Measurements from ENCODE around the gene EIF2S2.

EIF2S2 gene

DNA sequence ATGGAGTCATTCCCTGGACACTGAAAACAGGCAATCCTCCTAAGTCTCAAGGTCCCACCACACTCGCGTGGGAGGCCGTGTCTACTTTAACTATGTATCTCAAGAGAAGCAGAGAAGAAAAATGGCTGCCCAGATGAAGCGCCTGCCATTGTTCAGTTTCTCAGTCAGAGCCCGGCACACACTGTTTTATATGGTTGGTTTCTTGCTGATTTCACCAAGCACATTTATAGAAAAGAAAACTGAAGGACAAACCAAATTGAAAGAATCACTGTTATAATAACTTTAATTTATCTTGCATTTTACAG lies 22.9 kb downstream of the EIF2S2 start:
- no peak for DNase-seq (ENCODE audit: low read depth, low spot score)

DNA sequence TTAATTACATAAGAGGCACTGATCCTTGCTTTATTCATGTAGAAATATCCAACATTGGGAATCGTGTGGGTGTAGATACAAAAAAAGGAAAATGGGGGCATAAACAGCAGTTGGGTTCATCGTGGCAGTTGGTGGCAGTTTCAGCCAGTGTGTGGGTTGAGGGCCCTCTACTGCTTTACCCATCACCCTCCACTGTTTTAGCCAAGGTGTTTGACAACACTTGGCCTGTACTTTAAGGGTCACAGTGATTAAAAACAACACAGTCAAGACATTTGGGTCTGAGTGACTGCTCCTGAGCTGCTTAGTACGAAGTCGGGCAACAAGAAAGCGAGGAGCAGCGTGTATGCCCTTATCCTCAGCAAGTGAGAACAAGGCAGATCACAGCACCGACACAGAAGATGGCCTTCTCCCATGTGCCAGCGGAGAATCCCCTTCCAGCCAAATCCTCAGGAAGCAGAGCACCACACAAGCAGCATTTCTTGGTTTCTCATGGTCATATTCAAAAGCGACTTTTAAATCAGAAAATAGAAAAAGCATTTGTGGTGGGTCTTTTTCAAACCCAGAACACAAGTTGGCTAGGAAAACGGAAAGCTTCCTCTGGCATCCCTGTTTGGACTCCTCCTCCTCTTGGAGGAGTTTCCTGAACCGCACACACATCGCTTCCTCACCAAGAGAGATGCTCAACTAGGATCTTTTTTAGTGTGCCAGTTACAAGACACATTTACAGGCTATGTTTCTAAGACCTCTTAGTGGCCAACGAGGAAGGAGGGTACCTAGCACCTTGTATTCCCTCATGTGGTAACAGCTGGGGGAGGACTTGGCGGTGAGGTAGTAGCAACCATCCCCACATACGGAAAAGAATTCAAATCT lies 23.5 kb downstream of the EIF2S2 start:
- no peak for DNase-seq (ENCODE audit: low read depth, low spot score)

GRCh38 chr20:34085544-34086040 lies 26.5 kb downstream of the EIF2S2 start:
- DNase-seq (ENCODE audit: low read depth, low spot score), result no peak

- DNase-seq (ENCODE audit: low read depth, low spot score), result no peak
Observed at GRCh38 chr20:34084227-34084923, 27.7 kb downstream of the EIF2S2 start.

DNA sequence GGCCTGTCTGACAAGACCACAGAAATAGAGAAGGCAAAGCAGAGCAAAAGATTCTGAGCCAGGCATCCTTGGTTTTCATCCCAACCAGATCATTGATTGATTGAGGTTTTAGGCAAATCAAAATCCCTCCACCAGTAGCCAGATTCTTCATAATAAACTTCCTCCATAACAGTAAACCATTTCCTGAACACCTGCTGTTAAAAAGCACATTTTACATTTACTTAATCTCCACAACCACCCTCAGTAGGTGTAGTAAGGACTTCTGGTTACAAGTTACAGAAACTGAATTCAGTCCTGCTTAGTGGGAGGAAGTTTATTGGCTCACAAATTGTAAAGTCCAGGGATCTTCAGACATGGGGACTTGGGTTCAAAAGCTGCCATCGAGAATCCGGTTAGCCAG lies 28.3 kb downstream of the EIF2S2 start:
- no peak for DNase-seq (ENCODE audit: low read depth, low spot score)

DNA sequence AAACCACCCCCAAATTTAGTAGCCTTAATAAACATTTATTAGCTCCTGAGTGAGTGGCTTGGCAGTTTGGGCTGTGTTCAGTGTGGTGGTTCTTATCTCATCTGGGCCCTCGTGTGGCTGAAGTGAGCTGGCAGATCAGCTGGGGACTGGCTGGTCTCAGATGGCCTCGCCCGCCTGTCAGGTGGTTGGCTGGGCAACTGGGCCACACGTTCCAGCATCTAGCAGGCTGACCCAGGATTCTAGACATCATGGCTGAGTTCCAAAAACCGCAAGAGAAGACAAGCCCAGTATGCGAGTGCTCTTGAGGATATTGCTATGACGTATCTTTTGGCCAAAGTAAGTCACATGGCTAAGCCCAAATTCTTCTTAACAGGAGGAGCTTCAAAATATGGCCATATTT lies 28.9 kb downstream of the EIF2S2 start:
- DNase-seq (ENCODE audit: low read depth, low spot score), result no peak

GRCh38 chr20:34082232-34082887 lies 29.7 kb downstream of the EIF2S2 start:
- no peak for DNase-seq (ENCODE audit: low read depth, low spot score)

GRCh38 chr20:34079818-34080217 lies 32.2 kb downstream of the EIF2S2 start:
- no peak for DNase-seq (ENCODE audit: low read depth, low spot score)

DNA sequence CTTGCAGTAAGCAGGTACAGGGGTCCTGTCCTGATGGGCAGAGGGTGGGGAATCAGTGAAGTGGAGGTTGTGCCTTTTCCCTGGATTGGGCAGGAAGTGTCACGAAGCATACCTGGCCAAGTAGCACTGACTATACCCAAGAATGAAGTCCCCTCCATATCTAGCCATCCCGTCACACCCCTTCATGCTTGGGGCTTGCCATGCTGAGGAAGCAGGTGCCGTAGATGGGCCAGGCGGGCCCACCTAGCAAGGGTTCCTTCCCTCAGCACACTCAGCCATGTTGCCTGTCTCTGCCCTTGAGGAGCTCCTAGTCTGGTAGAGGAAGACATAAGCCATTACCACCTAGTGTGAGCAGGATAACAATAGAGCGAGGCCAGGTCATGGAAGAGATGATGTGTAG lies 33.5 kb downstream of the EIF2S2 start:
- no peak for DNase-seq (ENCODE audit: low read depth, low spot score)

- no peak for DNase-seq (ENCODE audit: low read depth, low spot score)
Observed at GRCh38 chr20:34076952-34077351, 35.1 kb downstream of the EIF2S2 start.

DNA sequence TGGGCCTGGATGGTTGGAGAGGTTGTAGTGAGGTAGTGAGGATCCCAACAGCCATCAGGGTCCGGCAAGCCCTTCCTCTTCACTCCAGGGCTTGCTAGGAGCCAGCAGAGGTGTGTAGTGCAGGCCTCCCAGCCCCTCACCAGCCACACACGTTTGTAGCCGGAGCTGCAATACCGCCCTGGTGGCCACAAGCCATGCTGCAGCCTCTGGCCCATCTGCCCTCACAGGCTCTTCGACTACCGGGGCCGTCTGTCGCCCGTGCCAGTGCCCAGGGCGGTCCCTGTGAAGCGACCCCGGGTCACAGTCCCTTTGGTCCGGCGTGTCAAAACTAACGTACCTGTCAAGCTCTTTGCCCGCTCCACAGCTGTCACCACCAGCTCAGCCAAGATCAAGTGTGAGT lies 36.4 kb downstream of the EIF2S2 start:
- no peak for DNase-seq (ENCODE audit: low read depth, low spot score)

- no peak for DNase-seq (ENCODE audit: low read depth, low spot score)
Observed at GRCh38 chr20:34074101-34074760, 37.8 kb downstream of the EIF2S2 start.

DNA sequence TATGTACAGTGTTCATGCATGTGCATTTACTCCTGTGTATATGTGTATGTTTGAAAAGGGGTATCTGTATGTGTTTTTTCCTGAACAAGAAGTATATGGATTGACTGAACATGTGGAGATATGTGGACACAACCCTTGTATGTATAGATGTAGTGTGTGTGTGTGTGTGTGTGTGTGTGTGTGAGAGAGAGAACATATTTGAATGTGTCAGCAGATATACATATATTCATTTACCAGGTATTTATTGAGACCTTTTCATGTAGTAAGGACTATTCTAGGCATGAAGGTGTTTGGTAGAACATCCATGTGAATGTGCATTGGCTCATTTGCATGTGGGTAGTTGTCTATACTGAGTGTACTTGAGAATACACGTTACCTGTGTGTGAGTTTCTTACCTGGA lies 39.3 kb downstream of the EIF2S2 start:
- DNase-seq (ENCODE audit: low read depth, low spot score), result no peak

DNA sequence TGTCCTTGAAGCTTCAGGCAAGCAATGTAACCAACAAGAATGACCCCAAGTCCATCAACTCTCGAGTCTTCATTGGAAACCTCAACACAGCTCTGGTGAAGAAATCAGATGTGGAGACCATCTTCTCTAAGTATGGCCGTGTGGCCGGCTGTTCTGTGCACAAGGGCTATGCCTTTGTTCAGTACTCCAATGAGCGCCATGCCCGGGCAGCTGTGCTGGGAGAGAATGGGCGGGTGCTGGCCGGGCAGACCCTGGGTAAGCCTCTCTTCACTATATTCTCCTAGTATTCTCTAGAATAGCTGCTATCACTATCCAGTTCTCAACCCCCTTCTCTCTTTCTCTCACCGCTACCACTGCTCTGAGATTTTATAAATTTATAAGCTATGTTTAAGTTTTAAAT lies 40.0 kb downstream of the EIF2S2 start:
- DNase-seq (ENCODE audit: low read depth, low spot score), result no peak

DNA sequence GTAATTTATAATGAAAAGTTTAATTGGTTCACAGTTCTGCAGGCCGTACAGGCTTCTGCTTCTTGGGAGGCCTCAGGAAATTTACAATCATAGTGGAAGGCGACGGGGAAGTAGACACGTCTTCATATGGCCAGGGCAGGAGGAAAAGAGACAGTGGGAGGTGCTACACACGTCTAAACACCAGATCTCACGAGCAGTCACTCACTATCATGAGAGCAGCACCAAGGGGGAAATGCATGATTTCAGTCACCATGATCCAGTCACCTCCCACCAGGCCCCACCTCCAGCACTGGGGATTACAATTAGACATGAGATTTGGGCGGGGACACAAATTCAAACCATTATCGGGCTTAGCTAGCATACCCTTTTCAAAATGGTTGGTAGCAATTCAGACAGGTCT lies 41.2 kb downstream of the EIF2S2 start:
- no peak for DNase-seq (ENCODE audit: low read depth, low spot score)

- no peak for DNase-seq (ENCODE audit: low read depth, low spot score)
Observed at GRCh38 chr20:34070079-34070439, 42.0 kb downstream of the EIF2S2 start.

DNA sequence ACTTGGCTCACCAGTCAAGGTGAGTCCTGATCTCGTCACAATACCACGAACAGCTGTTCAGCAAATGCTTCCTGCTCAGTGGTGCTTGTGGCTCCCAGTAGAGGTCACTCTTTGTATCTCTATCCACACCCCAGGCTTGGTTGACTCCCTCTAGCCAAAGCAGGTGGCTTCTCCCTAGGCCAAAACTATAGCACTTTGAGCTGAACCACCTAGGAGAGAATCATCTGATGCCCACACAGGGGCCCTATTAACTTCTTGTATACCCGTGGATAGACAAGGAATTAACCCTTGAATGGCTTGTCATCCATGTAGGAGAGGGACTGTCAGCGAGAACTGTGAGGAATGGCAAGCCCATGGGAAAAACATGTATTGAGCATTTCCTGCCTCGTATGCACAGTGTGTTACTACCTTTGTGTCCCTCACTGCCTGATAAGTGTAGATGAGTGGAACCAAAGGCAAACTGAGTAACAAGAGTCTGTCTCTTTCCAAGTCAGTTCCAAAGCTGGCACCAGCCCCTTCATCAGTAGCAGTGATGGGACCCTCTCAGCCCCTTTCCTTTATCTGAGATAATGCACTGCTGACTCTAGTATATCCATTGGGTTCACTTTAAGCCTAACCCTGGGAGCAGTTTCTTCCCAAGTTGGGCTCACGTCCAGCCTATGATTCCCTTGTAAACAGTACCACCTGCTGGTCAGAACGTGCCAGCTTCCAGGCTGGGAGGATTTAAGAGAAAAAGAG lies 42.5 kb downstream of the EIF2S2 start:
- peak; percentile 45 for DNase-seq (ENCODE audit: low read depth, low spot score)

DNA sequence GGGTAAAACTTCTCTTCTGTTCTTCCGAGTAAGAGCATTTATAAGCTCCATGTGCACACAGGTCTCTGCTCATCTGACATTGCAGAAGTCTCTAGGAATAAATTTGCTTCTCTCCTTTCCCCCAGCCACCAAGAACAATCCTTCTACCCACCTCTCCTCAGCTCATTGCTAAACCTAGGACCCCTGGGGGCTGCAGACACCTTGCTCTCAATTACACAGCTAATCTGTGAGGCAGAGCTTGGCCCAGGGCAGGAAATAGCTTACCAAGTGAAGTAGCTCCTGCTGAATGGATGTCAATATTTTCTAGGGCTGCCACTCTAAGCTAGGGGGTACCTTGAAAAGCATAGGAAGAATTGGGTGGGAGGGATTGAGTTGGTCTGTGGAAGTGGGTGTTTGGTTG lies 44.0 kb downstream of the EIF2S2 start:
- no peak for DNase-seq (ENCODE audit: low read depth, low spot score)

- DNase-seq (ENCODE audit: low read depth, low spot score), result no peak
Observed at GRCh38 chr20:34066476-34067090, 45.5 kb downstream of the EIF2S2 start.

DNA sequence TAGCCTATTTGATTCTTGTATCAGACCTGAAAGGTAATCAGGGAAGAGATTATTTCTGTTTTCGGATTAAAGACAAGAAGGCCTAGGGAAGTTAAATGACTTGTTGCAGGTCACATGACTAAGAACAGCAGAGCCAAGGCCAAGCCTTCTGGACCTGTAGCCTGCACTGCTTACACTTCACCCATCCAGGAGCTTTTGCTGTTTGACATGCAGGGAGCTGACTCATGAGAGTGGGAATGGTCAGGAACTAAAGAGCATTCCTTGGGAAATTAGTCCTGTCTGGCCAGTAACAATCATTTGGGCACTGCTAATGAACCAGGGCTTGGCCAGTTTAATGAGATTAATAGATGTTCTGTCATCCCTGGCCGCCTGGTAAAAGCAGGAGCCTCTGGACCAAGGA lies 46.8 kb downstream of the EIF2S2 start:
- no peak for DNase-seq (ENCODE audit: low read depth, low spot score)

GRCh38 chr20:34064286-34064685 lies 47.8 kb downstream of the EIF2S2 start:
- no peak for DNase-seq (ENCODE audit: low read depth, low spot score)

Measured in iPS DF 19.7 (cell line).